NB4 (cell line): ENCODE results near the gene TP73.
A peak's percentile ranks its signal among the peaks of the same experiment; 100 is the strongest.

Source experiments
- CTCF ChIP-seq: IDR thresholded peaks from one replicate; pipeline ENCODE4 v1.5.1; 2012; ENCODE audit warnings: low read depth, low read length
- MAX ChIP-seq: IDR thresholded peaks from 2 replicates; pipeline ENCODE4 v1.6.1; 2011; ENCODE audit warnings: low read depth, low read length
- MYC ChIP-seq: IDR thresholded peaks from 2 replicates; pipeline ENCODE4 v1.6.1; 2011; ENCODE audit warnings: low read depth, low read length
- POLR2A ChIP-seq: IDR thresholded peaks from 2 replicates; pipeline ENCODE4 v1.6.1; 2011; ENCODE audit warnings: mild to moderate bottlenecking; ENCODE audit not compliant: insufficient read length; ENCODE audit errors: extremely low read depth

- TF ChIP-seq CTCF (peak; percentile 31), MAX (0 out of 2 replicates have a peak, but pooled peaks have one; percentile 28), POLR2A (peak; percentile 77), MYC (no peak)
Measured at GRCh38 chr1:3649342-3650247, 2.7 kb upstream of the TP73 start, which contains the start of gene WRAP73.
